Measurements from ENCODE around the gene RALGAPA2. TPM values are rescaled to one million over a fixed set of nuclear protein-coding genes. Genes with fewer than 3 reads are reported as not detected.

The RALGAPA2 gene
- total RNA-seq, 4 donors from 2014 or later: 35.1 to 109 (median 59.6) TPM

DNA sequence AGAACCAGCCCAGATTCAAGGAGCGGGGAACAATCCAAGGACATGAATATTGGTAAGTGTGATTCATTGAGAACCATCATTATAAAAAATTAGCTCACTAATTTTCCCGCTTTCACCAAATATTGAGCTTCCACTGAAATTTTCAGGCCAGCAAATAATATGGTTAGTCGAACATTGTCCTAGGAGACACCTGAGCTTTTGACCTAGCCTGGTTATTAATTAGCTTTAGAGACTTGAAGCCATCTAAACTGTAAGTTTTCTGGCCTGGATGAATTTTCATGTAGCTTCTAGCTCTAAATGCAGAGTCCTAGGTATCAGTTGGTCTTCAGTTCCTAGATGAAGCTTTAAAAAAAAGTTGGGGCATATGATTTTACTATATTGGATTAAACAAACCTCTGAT is 17.1 kb upstream of the RALGAPA2 start:
- TF ChIP-seq, protein P1, sequence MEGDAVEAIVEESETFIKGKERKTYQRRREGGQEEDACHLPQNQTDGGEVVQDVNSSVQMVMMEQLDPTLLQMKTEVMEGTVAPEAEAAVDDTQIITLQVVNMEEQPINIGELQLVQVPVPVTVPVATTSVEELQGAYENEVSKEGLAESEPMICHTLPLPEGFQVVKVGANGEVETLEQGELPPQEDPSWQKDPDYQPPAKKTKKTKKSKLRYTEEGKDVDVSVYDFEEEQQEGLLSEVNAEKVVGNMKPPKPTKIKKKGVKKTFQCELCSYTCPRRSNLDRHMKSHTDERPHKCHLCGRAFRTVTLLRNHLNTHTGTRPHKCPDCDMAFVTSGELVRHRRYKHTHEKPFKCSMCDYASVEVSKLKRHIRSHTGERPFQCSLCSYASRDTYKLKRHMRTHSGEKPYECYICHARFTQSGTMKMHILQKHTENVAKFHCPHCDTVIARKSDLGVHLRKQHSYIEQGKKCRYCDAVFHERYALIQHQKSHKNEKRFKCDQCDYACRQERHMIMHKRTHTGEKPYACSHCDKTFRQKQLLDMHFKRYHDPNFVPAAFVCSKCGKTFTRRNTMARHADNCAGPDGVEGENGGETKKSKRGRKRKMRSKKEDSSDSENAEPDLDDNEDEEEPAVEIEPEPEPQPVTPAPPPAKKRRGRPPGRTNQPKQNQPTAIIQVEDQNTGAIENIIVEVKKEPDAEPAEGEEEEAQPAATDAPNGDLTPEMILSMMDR (IDR thresholded peaks at IDR 0.05): no peak
- no peak for DNase-seq (ENCODE audit: low spot score)
- ATAC-seq (ENCODE audit: low FRiP score): no peak

DNA sequence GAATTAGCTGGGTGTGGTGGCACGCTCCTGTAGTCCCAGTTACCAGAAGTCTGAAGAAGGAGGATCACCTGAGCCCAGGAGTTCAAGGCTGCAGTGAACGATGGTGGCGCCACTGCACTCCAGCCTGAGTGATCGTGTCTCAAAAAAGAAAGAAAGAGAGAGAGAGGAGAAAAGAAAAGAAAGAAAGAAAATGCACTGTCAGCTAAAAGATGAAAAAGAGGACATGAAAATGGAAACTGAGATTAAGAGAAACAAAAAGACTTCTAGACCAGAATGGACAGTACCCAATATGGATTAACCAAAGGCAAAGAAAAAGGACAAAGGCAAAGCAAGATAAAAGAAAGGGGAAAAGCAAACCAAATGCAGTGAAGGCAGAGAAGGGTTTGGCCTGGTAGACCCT is 9.0 kb upstream of the RALGAPA2 start:
- DNase-seq (ENCODE audit: low spot score): no peak
- no peak for ATAC-seq (ENCODE audit: low FRiP score)
- TF ChIP-seq, protein P1 (IDR thresholded peaks at IDR 0.05): no peak

DNA sequence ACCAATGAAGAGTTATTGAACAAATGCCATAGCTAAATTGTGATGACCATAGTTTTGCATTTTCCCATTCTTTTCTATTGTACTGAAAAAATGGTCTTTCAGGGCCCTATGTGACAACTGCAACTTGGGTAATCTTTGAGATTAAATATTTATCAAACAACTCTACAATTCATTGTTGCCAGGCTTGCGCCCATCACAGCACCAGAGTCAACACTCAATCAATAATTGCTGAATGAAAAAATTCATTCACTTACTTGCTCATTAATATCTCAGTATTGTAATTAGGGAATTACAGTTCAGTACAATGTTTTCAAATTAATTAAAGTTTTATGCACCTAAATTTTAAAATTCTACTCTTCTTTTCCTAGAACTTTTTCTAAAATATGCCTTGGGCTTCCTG is 7.7 kb upstream of the RALGAPA2 start:
- TF ChIP-seq, protein P1 (IDR thresholded peaks at IDR 0.05): no peak
- DNase-seq (ENCODE audit: low spot score): no peak
- ATAC-seq (ENCODE audit: low FRiP score): no peak

DNA sequence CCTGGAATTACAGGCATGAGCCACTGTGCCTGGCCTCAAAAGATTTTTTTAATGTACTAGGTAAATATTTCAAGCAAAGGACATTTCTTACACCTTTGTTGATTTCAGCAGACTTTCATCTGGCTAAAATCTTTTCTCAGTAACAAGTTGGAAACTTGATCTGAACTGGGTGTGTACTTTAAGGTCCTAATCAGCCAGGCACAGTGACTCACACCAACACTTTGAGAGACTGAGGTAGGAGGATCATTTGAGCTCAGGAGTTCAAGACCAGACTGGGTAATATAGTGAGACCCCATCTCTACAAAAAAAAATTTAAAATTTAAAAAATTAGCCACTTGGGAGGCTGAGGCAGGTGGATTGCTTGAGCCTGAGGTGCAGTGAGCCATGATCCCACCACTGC is 7.0 kb upstream of the RALGAPA2 start:
- no peak for DNase-seq (ENCODE audit: low spot score)

DNA sequence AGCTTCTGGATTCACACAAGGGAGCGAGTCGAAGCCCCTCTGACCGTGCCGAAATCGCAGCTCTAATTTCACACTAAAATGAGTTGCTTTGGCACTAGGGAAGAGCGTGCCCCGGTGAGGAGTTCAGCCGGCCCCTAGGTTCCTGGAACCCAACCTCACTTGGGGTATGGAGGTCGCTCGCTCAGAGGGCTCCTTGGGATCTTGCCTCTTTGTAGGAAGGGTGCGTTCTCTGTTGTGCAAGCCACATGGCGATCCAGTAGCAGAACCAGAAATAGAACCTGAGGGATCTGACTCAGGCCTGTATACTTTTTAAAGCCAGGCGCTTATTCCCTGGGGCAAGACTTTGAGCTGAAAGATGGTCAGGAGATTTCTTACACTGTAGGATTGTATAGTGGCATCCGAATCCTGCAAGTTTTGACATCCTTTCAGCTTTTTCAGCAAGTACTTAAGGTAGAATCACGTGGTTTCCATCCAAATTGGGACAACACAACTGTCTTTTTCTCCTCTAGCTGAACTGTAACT is 861 bp upstream of the RALGAPA2 start:
- TF ChIP-seq, protein P1 (IDR thresholded peaks at IDR 0.05): no peak
- no peak for DNase-seq (ENCODE audit: low spot score)
- no peak for ATAC-seq (ENCODE audit: low FRiP score)

More for the DNA sequence above, 7.0 kb upstream of the RALGAPA2 start:
- no peak for ATAC-seq (ENCODE audit: low FRiP score)
- TF ChIP-seq, protein P1 (IDR thresholded peaks at IDR 0.05): no peak

DNA sequence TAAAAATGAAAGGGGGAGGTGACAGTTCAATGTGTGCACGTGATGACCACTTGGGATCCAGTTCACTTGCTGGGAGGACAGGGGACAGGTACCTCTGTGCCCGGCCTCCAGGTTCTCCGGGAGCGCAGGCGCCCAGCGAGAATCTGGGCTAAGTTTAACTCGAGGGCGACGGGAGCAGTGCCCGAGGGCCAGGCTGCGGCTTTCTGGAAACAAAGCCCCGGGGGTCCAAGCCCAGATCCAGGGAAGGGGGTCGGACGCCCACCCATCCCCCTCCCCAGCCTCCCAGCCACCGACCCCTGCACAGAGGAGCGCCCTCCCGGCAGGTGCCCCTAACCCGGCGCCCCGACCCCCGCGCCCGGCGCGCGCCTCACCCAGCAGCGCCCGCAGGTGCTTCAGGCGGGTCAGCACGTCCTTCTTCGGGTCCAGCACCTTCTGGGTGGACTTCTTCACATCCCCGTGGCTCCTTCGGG is 405 bp downstream of the RALGAPA2 start:
- ATAC-seq (ENCODE audit: low FRiP score) (peak; percentile 24), DNase-seq (ENCODE audit: low spot score) (no peak)
- TF ChIP-seq, protein P1 (IDR thresholded peaks at IDR 0.05): no peak

DNA sequence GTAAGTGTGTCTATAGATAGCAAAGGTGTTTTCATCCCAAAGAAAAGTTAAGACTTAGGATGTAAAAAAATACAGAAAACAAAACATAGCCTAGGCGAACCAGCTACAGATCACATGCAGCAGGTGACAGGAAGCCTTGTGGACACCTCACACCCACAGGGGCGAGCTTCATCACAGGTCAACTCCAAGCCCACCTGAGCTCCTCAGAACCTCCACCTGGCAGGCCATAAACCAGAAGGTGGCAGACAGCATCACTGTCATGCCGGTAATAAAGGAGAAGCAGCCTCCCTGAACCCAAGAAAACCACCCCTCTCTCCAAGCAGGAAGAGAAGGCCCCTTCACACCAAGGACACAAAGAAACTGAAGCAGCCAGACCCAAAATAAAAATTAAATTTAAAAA is 1.0 kb downstream of the RALGAPA2 start:
- ATAC-seq (ENCODE audit: low FRiP score) (no peak), DNase-seq (ENCODE audit: low spot score) (no peak)
- TF ChIP-seq, protein P1 (IDR thresholded peaks at IDR 0.05): no peak
